B cell (primary cell): Measurements from ENCODE around the gene BEND3. TPM values are rescaled to one million over a fixed set of nuclear protein-coding genes. Genes with fewer than 3 reads are reported as not detected.
"Not testable (repeated sequence)": the region's sequence is repeated elsewhere in the genome, so short reads cannot be mapped to it uniquely, and the experiment has no call there.

Experiments used
- ATAC-seq: fragments of 200-7000 bp; cut with Tn5 transposase; one replicate; pipeline ENCODE4 v1.10.0; 2021; ENCODE audit warnings: low read depth, mild to moderate bottlenecking, moderate number of reproducible peaks, moderate library complexity
- CTCF ChIA-PET: fragments of 350-600 bp; sonication (Branson Sonifier 250); formaldehyde crosslinking; loops from one replicate; lab custom pipeline; 2021; ENCODE audit warnings: antibody characterized with exemption, inconsistent platforms; lab: Charles Lee
- POLR2A ChIA-PET: fragments of 350-600 bp; sonication (Branson Sonifier 250); formaldehyde crosslinking; loops from one replicate; lab custom pipeline; 2021; ENCODE audit warnings: antibody characterized with exemption; lab: Charles Lee
- DNase-seq: peaks from one replicate; pipeline ENCODE4 v3.0.0; 2013
- H2AFZ ChIP-seq: 2 replicates; pipeline ENCODE4 v1.6.1; 2012; ENCODE audit warnings: mild to moderate bottlenecking, low read depth, low read length; ENCODE audit not compliant: insufficient read depth, poor library complexity, severe bottlenecking
- H3K27ac ChIP-seq, 2 donors: 1 replicate in 1 of 2; 2 replicates in 1 of 2; pipeline ENCODE4 v1.5.1; 2012 to 2013; ENCODE audit warnings: low read length in 2 of 2, mild to moderate bottlenecking in 2 of 2, moderate library complexity in 1 of 2
- H3K27me3 ChIP-seq, 4 experiments: fragments of 200-600 bp in 1 of 4; sonication (generic) in 1 of 4; replicated peaks in 1 of 4; 1 replicate in 2 of 4; 2 replicates in 2 of 4; pipeline versions ENCODE4 v1.6.1 to v1.7.0; 2013 to 2016; ENCODE audit warnings: low read length in 3 of 4, mild to moderate bottlenecking in 2 of 4, mixed read lengths in 1 of 4, moderate library complexity in 1 of 4; ENCODE audit not compliant: insufficient read depth in 4 of 4, control insufficient read depth in 3 of 4; ENCODE audit errors: control extremely low read depth in 1 of 4
- H3K36me3 ChIP-seq, 2 experiments: replicated peaks in 1 of 2; 1 replicate in 1 of 2; 2 replicates in 1 of 2; pipeline versions ENCODE4 v1.6.1 to v1.7.1; 2013; ENCODE audit warnings: low read length in 1 of 2; ENCODE audit not compliant: insufficient read depth in 2 of 2, control insufficient read depth in 1 of 2; ENCODE audit errors: control extremely low read depth in 1 of 2, extremely low read depth in 1 of 2
- H3K4me1 ChIP-seq, 2 donors: fragments of 200-600 bp in 1 of 2; sonication (generic) in 1 of 2; 1 replicate in 1 of 2; 2 replicates in 1 of 2; pipeline versions ENCODE4 v1.5.1 to v1.6.1; 2013 to 2017; ENCODE audit warnings: low read length in 2 of 2; ENCODE audit not compliant: control insufficient read depth in 2 of 2, insufficient read depth in 2 of 2
- H3K4me2 ChIP-seq: replicated peaks from 2 replicates; pipeline ENCODE3; 2012; ENCODE audit warnings: mild to moderate bottlenecking, low read depth, low read length; ENCODE audit not compliant: poor library complexity, severe bottlenecking
- H3K4me3 ChIP-seq, 5 experiments: fragments of 200-600 bp in 1 of 5; sonication (generic) in 1 of 5; 1 replicate in 3 of 5; 2 replicates in 2 of 5; pipeline versions ENCODE4 v1.5.1 to v1.7.0; 2011 to 2016; ENCODE audit warnings: low read length in 4 of 5, mild to moderate bottlenecking in 4 of 5, low read depth in 2 of 5, control low read depth in 1 of 5, moderate library complexity in 1 of 5; ENCODE audit not compliant: insufficient read depth in 1 of 5; ENCODE audit errors: control extremely low read depth in 1 of 5, extremely low read depth in 1 of 5
- H3K79me2 ChIP-seq: fragments of 200-600 bp; sonication (generic); one replicate; pipeline ENCODE4 v1.6.0; 2016; ENCODE audit warnings: low read length; ENCODE audit not compliant: control insufficient read depth, insufficient read depth
- H3K9ac ChIP-seq: fragments of 200-600 bp; sonication (generic); 2 replicates; pipeline ENCODE4 v1.6.1; 2017; ENCODE audit warnings: mild to moderate bottlenecking, low read length, moderate library complexity
- H3K9me3 ChIP-seq, 3 donors: one replicate each; pipeline versions ENCODE4 v1.6.1 to v1.7.1; 2013; ENCODE audit warnings: low read length in 2 of 3; ENCODE audit not compliant: control insufficient read depth in 2 of 3, insufficient read depth in 1 of 3; ENCODE audit errors: control extremely low read depth in 1 of 3
- H4K20me1 ChIP-seq: 2 replicates; pipeline ENCODE4 v1.6.0; 2012; ENCODE audit warnings: mild to moderate bottlenecking, low read length; ENCODE audit not compliant: insufficient read depth, control insufficient read depth, poor library complexity, severe bottlenecking
- H3K27ac Mint-ChIP-seq: one replicate; pipeline ENCODE4 v1.8.0; 2021; ENCODE audit warnings: mixed read lengths
- H3K27me3 Mint-ChIP-seq: one replicate; pipeline ENCODE4 v1.8.0; 2021; ENCODE audit warnings: mixed read lengths
- H3K4me1 Mint-ChIP-seq: one replicate; pipeline ENCODE4 v1.8.0; 2021; ENCODE audit warnings: mixed read lengths
- H3K4me3 Mint-ChIP-seq: one replicate; pipeline ENCODE4 v1.8.0; 2021; ENCODE audit warnings: mixed read lengths
- H3K9me3 Mint-ChIP-seq: one replicate; pipeline ENCODE4 v1.8.0; 2022; ENCODE audit warnings: mixed read lengths; ENCODE audit not compliant: insufficient read depth
- EZH2 ChIP-seq: IDR thresholded peaks from 2 replicates; pipeline ENCODE4 v1.6.1; 2012; ENCODE audit warnings: borderline replicate concordance, low read depth, mild to moderate bottlenecking, moderate library complexity, low read length; ENCODE audit not compliant: insufficient read depth, poor library complexity, severe bottlenecking
- WGBS: methylation state at CpG from one replicate; pipeline ENCODE4 v1.1.5; 2013; ENCODE audit warnings: missing lambda C conversion rate; ENCODE audit not compliant: insufficient coverage; 5-methylcytosine and 5-hydroxymethylcytosine counted together
- intact Hi-C: fragments of 100-400 bp; cut with micrococcal nuclease; formaldehyde crosslinking; loops from one replicate; pipeline ENCODE4 v1.10.0; 2022
- polyA plus RNA-seq: library from polyadenylated mRNA; depleted of rRNA; stranded (reverse); fragments of >200 nt; gene quantifications from 2 replicates; pipeline ENCODE4 v1.2.3, GENCODE V29; 2012
- total RNA-seq, 2 donors: library from RNA; stranded (reverse); fragments of 120-200 nt in 1 of 2; gene quantifications; 1 replicate in 1 of 2; 2 replicates in 1 of 2; pipeline versions ENCODE4 v1.2.3 to v1.2.4, GENCODE V29; 2013 to 2022
- TF ChIP-seq, protein P1 (sequence below): fragments of 200-600 bp; IDR thresholded peaks from one replicate; pipeline ENCODE4 v1.8.0; 2022; ENCODE audit warnings: antibody characterized with exemption, mild to moderate bottlenecking

Gene BEND3
- total and polyA plus RNA-seq, 2 donors (not counting 1 experiment from before 2014, with no cell fraction given) = 0.78 to 2.0 TPM

DNA sequence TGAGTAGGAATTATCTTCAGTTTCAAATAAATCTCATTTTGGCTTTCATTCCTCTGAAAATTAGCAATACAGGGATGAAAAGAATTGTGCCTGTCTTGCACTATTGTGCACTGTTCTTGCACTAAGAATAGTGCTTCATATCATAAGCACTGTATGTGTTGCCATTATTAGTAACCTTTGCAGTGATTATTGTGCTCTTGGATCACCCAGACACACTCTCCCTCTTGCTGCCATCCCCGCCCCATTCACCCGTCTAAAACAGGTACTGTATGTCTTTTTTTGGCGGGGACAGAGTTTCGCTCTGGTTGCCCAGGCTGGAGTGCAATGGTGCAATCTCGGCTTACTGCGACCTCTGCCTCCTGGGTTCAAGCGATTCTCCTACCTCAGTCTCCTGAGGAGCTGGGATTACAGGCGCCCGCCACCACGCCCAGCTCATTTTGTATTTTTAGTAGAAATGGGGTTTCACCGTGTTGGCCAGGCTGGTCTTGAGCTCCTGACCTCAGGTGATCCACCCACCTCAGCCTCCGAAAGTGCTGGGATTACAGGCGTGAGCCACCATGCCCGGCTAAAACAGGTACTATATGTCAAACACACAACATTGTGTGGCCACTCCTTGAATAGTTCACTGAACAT is 19.8 kb upstream of the BEND3 start:
- POLR2A ChIA-PET, H2AFZ ChIP-seq, H3K9me3 Mint-ChIP-seq, H3K4me1 Mint-ChIP-seq, H3K4me3 ChIP-seq, H4K20me1 ChIP-seq, H3K27me3 ChIP-seq, ATAC-seq, H3K9ac ChIP-seq, H3K27me3 Mint-ChIP-seq, H3K4me3 Mint-ChIP-seq, H3K79me2 ChIP-seq, H3K4me1 ChIP-seq, DNase-seq, H3K9me3 ChIP-seq, H3K27ac Mint-ChIP-seq, H3K27ac ChIP-seq, intact Hi-C loops, H3K36me3 ChIP-seq, H3K4me2 ChIP-seq: not testable (repeated sequence)
- 98% methylated on average over 7 of the region's 14 CpGs for WGBS
- CTCF ChIA-PET = interaction anchor here (0.6 kb wide), 1 partner anchor 59 kb away, joined by 3 read pairs; no protein-coding TSS in a partner anchor

DNA sequence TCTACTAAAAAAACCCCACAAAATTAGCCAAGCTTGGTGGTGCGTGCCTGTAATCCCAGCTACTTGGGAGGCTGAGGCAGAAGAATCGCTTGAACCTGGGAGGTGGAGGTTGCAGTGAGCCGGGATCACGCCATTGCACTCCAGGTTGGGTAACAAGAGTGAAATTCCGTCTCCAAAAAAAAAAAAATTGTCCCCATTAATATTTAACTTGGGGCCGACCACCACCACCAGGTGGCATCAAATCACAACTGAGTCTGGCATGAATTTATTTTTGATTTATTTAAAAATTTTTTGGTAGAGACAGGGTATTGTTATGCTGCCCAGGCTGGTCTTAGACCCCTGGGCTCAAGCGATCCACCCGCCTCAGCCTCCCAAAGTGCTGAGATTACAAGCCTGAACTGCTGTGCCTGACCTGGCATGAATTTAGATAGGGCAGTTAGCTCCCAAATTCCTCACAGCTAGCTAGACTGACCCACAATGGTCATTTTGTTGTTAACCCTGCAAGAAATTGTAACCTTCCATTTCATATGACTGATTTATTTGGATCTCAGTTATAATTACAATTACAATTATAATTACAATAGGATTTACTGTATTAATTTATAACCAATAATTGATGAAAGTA is 17.1 kb upstream of the BEND3 start:
- peak; percentile 47 for DNase-seq

More for the DNA sequence above, 17.1 kb upstream of the BEND3 start:
- ATAC-seq = no peak
- Mint-ChIP-seq H3K4me1 (no peaks in the 10 kb centered on the region), H3K4me3 (no peak overlapping the region), H3K27me3 (peaks cover 3% of the 10 kb centered on the region), H3K9me3 (no peaks in the 10 kb centered on the region), H3K27ac (no peak overlapping the region)
- intact Hi-C loops = loop anchor here (2.0 to 5.0 kb wide), 3 partner anchors 542 to 920 kb away; no protein-coding TSS in a partner anchor
- H4K20me1 ChIP-seq = no peaks in the 10 kb centered on the region
- TF ChIP-seq, protein P1, sequence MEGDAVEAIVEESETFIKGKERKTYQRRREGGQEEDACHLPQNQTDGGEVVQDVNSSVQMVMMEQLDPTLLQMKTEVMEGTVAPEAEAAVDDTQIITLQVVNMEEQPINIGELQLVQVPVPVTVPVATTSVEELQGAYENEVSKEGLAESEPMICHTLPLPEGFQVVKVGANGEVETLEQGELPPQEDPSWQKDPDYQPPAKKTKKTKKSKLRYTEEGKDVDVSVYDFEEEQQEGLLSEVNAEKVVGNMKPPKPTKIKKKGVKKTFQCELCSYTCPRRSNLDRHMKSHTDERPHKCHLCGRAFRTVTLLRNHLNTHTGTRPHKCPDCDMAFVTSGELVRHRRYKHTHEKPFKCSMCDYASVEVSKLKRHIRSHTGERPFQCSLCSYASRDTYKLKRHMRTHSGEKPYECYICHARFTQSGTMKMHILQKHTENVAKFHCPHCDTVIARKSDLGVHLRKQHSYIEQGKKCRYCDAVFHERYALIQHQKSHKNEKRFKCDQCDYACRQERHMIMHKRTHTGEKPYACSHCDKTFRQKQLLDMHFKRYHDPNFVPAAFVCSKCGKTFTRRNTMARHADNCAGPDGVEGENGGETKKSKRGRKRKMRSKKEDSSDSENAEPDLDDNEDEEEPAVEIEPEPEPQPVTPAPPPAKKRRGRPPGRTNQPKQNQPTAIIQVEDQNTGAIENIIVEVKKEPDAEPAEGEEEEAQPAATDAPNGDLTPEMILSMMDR = peak; percentile 59
- TF ChIP-seq EZH2 = no peak
- H2AFZ ChIP-seq = no peak overlapping the region
- H3K4me1 ChIP-seq = no peaks in the 10 kb centered on the region
- no peaks in the 10 kb centered on the region for H3K36me3 ChIP-seq
- H3K27me3 ChIP-seq = no peaks in the 10 kb centered on the region
- no peaks in the 10 kb centered on the region for H3K9me3 ChIP-seq
- H3K4me3 ChIP-seq = no peak overlapping the region
- no peak overlapping the region for H3K4me2 ChIP-seq
- H3K27ac ChIP-seq = no peak overlapping the region
- no peak overlapping the region for H3K9ac ChIP-seq
- ChIA-PET POLR2A (no interaction called here), CTCF (interaction anchor here (0.7 to 2.7 kb wide), 6 partner anchors 14 to 936 kb away, joined by 3 to 12 read pairs (median 3); no protein-coding TSS in a partner anchor)
- WGBS = 68% methylated on average over 3 of the region's 8 CpGs
- no peaks in the 10 kb centered on the region for H3K79me2 ChIP-seq
